Thoracic aorta (tissue), 2 donors: ENCODE data around the gene KRTAP5-9. TPM values are rescaled to one million over a fixed set of nuclear protein-coding genes. Genes with fewer than 3 reads are reported as not detected.

Source experiments
- total RNA-seq, 2 donors: library from RNA; depleted of rRNA; stranded (reverse); fragments of >200 nt; gene quantifications; one replicate each; pipeline versions ENCODE4 v1.1.0 to v1.2.3, GENCODE V29; 2016

Gene KRTAP5-9
- total RNA-seq, 2 donors from 2014 or later = not detected

Other genes with a start within 250 kb of the KRTAP5-9 start
- 10 to 100 TPM in 1 of 2 donors, 1 to 10 TPM in 1; 6.6 to 17.6 TPM for gene DHCR7, start 100.0 kb upstream of the KRTAP5-9 start, total RNA-seq
- 100 to 1,000 TPM in 1 of 2 donors, 10 to 100 TPM in 1; 68.0 to 112 TPM for gene NADSYN1, start 95.2 kb upstream of the KRTAP5-9 start, total RNA-seq
- not detected for gene KRTAP5-7, start 21.2 kb upstream of the KRTAP5-9 start, total RNA-seq
- gene KRTAP5-8, start 10.4 kb upstream of the KRTAP5-9 start, total RNA-seq = under 1 TPM in 1 of 2 donors, not detected in 1; 0.68 TPM
- gene KRTAP5-10, start 17.1 kb downstream of the KRTAP5-9 start, total RNA-seq = not detected
- not detected for gene KRTAP5-11, start 34.5 kb downstream of the KRTAP5-9 start, total RNA-seq